ENCODE measurements around the gene FSTL4.

FSTL4 gene

DNA sequence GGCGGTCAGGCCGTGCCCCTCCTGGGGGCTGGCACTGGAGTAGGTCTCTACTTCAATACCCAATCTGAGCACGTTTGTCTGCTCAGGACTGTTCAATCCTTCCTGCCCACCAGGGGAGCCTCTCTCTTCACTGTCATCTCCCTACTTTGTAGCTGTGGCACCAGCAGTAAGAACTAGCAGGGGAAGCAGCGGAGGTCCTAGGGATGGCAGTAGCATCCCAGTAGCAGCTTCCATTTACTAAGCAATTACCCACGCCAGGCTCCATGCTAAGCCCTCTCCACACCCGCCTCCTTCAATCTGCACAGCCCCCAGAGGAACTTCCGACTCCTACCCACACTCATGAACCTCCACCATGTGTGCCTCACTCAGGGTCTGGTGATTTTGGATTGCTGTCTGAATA is 31.7 kb downstream of the FSTL4 start:
- TF ChIP-seq, protein P1, sequence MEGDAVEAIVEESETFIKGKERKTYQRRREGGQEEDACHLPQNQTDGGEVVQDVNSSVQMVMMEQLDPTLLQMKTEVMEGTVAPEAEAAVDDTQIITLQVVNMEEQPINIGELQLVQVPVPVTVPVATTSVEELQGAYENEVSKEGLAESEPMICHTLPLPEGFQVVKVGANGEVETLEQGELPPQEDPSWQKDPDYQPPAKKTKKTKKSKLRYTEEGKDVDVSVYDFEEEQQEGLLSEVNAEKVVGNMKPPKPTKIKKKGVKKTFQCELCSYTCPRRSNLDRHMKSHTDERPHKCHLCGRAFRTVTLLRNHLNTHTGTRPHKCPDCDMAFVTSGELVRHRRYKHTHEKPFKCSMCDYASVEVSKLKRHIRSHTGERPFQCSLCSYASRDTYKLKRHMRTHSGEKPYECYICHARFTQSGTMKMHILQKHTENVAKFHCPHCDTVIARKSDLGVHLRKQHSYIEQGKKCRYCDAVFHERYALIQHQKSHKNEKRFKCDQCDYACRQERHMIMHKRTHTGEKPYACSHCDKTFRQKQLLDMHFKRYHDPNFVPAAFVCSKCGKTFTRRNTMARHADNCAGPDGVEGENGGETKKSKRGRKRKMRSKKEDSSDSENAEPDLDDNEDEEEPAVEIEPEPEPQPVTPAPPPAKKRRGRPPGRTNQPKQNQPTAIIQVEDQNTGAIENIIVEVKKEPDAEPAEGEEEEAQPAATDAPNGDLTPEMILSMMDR (IDR thresholded peaks at IDR 0.05), result no peak
- no peak for TF ChIP-seq ZFX (IDR thresholded peaks at IDR 0.05; ENCODE audit: borderline replicate concordance)
- no peak overlapping the region for H3K27ac ChIP-seq

DNA sequence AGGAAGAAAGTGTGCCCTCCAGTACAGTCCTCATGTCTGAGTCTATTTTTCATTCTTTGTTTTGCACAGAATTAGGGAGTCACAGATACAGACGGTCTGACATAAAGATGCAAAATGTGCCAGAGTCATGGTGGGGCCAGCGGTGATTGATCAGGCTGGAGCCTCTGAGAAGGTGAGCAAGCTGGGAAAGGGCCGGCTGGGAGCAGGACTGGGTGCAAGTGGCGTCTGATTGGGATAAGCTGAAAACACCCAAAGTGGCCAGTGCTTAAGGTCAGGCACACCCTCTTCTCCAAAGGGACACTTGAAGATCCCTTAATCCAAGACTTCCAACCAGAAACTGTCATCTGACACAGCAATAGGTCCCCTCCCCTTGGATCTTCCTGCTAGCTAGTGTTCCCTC is 32.6 kb downstream of the FSTL4 start:
- no peak overlapping the region for H3K27ac ChIP-seq
- no peak for TF ChIP-seq ZFX (IDR thresholded peaks at IDR 0.05; ENCODE audit: borderline replicate concordance)
- TF ChIP-seq, protein P1 (IDR thresholded peaks at IDR 0.05), result no peak

DNA sequence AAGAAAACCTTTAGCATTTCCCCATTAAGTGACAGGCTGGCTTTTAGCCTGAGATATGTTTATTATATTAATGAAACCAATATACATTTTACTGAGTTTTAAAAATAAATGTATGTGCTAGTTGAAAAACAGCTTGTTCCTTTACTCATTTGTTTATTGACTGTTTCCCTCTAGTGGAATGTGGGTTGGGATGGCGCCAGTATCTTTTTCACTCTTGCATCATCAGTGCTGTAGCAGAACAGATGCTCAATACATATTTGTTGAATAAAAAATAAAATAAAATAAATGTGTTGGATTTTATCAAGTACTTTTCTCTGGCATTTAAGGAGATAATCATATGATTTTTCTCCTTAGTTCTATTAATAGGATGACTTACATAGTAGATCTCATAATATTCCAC is 43.0 kb downstream of the FSTL4 start:
- TF ChIP-seq, protein P1 (IDR thresholded peaks at IDR 0.05), result no peak
- TF ChIP-seq ZFX (IDR thresholded peaks at IDR 0.05; ENCODE audit: borderline replicate concordance), result no peak
- no peak overlapping the region for H3K27ac ChIP-seq

DNA sequence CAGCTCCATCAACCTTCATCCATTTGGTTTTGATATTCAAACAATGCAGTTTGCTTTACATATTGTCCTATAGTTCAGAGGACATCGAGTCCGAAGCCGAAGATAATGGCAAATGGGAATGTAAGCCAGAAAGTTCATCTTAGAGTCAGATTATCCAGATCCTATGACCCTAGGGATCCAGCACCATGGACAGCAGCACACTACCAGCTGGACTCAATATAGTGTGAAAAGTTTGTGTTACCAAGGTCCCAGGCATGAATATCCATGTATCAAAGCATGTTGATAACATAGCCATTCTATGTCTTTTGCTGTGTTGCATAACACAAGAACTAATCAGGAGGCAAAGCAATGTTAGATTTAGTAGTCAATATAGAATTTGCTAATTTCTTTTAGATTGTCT is 46.3 kb downstream of the FSTL4 start:
- TF ChIP-seq ZFX (IDR thresholded peaks at IDR 0.05; ENCODE audit: borderline replicate concordance), result no peak
- TF ChIP-seq, protein P1 (IDR thresholded peaks at IDR 0.05), result no peak
- H3K27ac ChIP-seq, result no peak overlapping the region

DNA sequence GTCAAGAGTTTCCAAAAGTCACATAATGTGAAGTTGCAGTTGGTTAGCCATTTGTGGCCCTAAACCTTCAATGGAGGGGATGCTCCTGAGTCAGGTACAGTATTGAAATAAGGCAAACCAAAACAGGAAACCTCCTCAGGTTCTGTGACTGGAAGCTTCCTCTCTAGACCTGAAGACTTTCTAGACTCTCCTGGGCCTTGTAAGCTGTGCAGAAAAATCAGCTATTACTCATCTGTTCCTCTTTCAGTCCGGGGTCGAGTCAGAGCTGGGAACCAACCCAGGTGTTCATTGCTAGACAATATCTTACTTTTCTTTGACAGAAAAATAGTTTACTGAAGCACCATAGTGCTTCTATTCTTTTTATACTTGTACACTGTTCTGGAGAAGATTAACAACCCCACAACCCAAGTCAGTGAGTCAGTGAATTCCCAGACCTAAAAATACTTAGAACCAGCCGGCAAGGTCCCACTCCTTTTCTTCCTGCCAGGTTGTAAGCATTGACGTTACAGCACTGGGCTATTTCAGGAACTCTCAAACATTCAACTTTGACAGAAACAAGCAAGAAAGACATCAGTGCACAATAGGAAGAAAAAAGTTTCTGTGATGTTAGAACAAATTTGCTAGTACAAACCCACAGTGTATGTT is 47.3 kb downstream of the FSTL4 start:
- H3K27ac ChIP-seq, result no peak overlapping the region
- TF ChIP-seq, protein P1 (IDR thresholded peaks at IDR 0.05), result no peak
- no peak for TF ChIP-seq ZFX (IDR thresholded peaks at IDR 0.05; ENCODE audit: borderline replicate concordance)

DNA sequence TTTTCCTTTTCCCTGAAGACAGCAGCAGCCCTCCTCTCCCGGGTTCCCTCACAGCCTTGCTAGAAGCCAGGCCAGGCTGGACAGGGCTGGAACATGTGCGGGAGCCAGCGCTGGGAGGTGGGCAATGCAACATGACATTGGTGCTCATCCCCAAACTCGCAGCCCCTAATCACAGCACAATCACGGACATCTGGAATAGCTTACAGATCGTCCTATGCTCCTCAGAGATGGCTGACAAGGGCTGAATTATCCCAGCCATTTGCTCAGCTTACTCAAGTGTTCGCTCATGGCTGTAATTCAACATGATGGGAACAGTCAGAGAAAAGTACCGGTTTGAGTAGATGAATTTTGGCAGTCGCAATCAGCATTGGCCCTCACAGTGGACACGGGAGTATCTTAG is 49.8 kb downstream of the FSTL4 start:
- H3K27ac ChIP-seq, result no peak overlapping the region
- TF ChIP-seq ZFX (IDR thresholded peaks at IDR 0.05; ENCODE audit: borderline replicate concordance), result no peak
- TF ChIP-seq, protein P1 (IDR thresholded peaks at IDR 0.05), result no peak

DNA sequence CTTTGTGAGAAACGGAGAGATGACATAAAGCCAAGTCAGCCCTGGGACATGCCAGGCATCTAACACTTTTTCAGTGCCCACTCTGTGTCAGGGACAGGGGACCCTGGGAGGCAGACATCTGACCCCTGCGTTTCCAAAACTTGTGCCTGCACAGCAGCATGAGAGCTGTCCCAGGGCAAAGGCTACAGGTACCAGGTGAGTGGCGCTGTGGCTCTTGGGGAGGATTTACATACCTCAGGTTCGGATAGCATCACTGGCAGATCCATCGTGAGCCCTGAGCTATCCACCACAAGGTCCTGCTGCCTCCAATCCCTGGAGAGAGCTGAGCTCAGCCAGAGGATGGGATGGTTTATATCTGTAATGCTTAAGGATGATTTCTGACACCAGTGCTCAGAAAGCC is 52.4 kb downstream of the FSTL4 start:
- no peak overlapping the region for H3K27ac ChIP-seq
- TF ChIP-seq, protein P1 (IDR thresholded peaks at IDR 0.05), result no peak
- TF ChIP-seq ZFX (IDR thresholded peaks at IDR 0.05; ENCODE audit: borderline replicate concordance), result no peak
